GM18517 (cell line): Measurements from ENCODE around the gene AATK.

Source experiments
- ATAC-seq: cut with Tn5 transposase; IDR thresholded peaks from one replicate; pipeline ENCODE4 v1.9.1; 2021; ENCODE audit warnings: mild to moderate bottlenecking, moderate library complexity; ENCODE audit not compliant: unreplicated experiment

Gene AATK

DNA sequence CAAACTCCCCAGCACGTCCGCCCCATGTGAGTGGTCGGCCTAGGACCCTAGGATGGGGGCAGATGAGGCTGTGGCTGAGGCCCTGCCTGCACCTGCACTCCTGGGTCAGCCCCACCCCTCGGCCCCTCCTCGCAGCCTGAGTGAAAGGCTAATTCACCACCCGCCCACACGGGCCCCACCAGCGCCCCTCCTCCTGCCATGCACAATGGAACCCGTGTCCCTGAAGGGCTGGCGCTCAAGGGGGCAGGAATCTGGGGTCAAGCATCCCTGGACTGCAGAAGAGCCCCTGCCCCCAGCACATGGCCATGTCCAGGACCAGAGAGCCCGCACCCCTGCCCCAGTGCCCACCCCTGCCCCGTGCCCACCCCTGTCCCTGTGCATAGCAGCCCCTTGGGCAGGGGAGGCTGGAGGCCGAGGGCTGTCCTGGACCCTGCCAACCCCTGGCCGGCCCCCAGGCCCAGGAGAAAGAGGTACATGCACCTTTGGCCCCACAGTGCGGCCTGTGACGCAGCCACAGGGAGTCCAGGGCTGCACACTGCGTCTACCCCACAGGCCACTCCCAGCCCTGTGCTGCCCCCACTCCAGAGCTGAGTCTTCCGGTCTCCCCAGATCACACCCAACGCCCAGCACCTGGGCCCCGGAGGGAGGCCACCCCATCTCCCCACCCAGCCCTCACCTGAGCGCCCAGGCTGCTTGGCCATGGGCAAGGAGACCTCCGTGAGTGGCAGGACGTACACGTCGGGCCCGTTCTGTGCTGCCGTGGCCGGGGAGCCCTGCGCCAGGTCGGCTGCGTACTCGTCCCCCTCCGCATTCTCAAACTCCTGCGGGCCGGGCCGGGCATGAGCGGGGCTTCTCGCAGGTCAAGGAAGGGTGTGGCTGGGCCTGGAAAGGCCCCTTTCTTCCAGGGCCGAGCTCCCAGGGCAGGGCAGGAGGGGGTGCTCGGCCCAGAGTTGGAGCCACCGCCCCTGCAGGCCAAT lies 35.3 kb downstream of the AATK start:
- ATAC-seq: no peak

DNA sequence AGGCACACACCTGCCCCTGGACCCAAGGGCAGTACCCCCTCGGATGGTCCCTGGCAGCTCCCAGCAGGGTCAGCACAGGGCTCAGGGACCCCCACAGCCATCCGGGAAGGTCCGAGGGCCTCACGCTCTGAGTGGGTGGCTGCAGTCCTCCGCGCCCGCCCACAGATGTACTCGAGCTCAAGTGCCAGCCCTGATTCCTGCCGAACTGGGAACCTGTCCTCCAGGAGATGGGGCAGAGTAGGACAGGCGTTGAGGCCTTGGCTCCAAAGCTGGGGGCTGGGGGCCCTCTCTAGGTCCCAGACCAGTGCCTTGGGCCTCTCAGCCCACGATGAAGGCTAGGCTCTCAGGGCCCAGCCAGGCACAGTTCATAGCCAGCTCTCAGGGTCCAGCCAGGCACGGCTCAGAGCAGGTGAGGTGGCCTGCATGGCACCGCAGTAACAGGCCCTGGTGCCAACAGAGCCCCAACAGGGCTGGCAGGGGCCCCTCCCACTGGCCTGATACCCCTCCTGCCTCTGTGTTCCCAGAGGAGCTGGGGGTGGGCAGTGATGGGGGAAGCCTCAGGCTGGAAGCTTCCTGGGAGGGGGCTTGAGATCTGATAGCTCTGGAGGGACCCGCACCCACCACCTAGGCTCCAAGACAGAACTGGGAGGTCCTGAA lies 36.2 kb downstream of the AATK start:
- no peak for ATAC-seq

DNA sequence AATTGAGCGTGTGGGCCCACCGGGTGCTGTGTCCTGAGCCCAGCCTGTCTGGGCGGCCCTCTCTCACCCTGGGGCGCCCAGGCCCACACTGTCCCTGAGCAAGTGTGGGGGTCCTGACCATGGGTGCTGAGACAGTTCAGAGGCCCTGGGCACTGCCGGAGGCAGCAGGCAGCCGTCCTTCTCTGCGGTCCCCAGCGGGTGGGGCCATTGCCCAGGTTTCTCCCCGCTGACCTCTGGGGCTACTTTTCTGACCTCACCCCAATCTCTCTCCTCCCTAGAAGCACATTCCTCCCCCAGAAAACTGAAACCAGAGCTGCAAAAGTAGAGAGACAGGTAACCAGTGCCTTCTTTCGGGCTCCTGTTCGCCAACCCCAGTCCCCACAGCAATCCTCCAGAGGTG lies 36.7 kb downstream of the AATK start:
- ATAC-seq: no peak

DNA sequence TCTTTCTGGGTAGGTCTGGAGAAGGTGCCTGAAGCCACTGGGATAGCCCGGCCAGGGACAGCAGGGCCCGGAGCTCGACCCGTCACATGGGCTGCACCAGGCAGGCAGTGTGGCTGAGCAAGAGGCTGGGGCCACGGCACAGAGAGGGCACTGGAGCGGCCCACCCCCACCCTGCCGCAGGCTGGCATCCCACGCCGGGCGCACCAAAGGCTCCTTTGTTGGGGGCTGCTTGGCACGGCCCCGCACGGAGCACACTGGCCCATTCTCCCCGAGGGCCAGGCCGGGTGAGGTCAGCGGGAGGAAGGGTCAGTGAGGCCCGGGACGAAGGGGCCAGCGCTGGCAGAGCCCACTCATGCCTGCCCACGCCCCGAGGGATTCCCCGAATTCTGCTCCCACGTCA lies 37.2 kb downstream of the AATK start:
- ATAC-seq: no peak

DNA sequence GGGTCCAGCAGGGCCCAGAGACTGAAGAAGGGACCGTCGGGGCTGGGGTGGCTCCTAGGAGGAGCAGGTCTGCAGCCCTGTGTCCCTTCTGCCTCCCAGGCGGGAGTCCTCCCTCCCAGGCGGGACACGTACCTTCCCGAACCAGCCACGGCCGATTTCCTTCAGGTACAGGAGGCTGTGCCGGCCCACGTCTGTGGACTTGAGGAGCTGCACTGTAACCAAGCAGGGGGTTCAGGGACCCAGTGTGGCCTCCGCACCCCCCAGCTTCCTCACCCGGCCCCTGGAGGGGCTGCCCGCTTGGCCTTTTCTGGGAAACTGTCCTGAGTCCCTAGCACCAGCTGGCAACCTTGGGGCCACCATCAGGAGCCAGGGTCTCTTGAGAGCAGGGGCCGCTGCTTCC lies 37.7 kb downstream of the AATK start:
- ATAC-seq: no peak

DNA sequence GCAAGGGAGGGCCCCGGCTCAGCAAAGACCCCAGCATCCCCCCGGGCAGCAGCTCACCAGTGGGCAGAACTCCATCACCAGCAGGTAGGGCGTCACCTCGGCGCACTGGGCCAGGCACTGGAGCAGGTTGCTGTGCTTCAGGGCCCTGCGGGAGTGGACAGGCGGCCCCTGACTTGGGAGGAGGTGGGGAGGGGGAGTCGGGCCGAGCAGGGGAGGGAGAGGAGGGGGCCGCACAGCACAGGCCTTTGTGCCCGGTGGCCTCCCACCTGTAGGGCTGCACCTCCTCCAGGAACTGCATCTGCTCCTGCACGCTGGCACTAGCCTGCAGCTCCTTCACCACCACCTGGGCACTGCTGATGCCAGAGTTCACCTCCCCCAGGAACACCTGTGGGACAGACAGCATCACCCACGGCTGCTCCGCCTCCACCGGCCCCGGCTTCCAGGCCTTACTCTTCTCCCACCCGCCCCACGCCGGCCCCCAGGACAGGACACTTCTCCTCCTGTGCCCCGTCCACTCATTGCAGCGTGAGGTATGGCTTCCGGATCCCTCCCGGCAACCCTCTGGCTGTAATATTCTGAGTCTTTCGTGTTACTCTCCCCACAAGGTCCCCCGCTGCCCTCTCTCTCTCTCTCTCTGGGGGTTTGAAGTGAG lies 38.4 kb downstream of the AATK start:
- ATAC-seq: no peak

DNA sequence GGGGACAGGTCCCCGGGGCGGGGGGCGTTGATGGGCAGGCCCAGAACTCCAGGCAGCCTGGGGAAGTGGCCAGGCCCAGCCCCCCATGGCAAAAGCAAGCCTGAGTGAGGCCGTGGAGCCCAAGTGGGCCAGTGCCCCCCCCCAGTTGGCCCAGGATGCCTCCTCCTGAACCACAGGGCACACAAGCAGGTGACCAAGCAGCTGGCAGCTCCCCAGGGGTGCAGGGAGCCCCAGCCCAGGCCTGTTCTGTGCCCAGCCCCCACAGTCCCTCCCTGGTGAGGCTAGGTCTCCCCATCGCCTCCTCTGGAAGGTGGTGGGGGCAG lies 38.9 kb downstream of the AATK start:
- ATAC-seq: no peak

DNA sequence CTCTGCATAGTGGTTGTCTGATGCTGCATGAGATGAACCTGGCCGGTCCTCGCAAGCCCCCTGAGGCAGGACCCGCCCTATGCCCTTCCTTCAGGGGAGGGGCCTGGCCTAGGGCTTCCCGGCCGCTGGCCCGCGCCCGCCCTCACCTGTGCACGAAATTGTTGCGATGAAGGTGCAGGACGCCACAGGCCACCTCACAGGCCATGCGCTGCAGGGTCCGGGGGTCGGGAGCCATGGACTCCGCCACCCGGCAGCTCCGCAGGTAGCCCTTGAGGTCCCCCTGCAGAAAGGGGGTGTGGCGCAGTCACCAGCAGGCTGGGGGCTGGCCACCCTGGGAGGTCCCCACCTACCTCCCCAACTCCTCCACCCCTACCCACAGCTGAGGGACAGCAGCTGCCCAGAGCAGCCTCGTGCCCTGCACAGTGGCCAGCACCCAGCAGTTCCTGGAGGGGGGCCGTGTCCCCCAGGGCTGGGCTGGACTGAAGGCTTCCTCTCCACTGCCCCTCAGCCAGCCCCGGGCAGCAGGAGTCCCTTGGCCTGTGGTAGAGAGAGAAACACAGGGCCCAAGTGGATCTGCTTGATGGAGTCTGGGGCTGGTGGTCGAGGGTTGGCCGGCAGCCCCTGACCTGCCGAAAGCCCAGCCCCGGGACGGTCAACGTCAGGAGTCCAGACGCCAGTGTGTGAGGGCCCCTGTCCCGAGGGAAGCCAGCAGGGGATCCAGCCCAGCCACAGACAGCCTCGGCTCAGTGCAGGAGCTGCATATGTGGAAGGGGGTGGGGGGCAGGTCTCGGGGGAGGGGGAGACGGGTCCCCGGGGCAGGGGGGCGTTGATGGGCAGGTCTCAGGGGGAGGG lies 39.5 kb downstream of the AATK start:
- no peak for ATAC-seq

DNA sequence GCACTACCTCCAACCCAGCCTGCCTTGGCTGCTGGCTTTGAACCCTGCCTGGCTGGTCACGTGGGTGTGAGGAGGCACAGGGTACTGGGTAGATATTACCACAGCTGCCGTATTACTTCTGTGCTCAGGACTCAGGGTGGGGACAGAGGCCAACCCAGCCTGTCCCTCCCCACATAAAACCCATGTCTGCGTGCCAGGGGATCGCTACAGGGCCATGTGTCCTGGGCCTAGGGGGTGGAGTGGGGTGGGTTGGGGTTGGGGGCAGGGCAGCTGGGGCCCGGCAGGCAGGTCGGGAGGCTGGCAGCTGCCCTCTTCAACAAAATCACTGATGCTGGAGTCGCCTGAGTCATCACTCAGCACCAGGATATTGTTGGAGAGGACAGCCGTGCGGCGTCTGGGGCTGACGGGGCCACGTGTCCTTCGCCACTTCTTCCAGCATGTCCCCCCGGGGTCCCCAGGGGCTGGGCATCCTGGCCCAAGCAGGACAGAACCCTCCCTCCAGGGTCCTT lies 40.4 kb downstream of the AATK start:
- no peak for ATAC-seq

DNA sequence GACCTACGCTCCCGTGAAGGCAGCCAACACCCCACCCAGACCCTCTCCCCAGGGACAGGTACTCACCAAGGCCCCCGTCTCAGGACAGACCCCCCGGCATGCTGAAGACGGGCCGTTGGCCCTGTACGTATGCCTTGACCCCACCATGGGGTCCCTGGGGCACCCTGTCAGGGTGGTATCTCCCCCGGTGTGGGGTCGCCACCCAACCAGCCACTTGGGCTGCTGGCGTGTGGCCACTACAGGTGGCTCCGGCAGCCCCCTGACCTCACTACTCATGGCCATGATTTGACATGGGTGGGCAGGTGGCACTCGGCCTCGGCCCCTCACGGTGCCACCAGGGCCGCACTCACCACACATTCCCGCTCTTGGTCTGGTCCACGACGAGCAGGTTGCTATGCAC lies 41.6 kb downstream of the AATK start:
- ATAC-seq: no peak

DNA sequence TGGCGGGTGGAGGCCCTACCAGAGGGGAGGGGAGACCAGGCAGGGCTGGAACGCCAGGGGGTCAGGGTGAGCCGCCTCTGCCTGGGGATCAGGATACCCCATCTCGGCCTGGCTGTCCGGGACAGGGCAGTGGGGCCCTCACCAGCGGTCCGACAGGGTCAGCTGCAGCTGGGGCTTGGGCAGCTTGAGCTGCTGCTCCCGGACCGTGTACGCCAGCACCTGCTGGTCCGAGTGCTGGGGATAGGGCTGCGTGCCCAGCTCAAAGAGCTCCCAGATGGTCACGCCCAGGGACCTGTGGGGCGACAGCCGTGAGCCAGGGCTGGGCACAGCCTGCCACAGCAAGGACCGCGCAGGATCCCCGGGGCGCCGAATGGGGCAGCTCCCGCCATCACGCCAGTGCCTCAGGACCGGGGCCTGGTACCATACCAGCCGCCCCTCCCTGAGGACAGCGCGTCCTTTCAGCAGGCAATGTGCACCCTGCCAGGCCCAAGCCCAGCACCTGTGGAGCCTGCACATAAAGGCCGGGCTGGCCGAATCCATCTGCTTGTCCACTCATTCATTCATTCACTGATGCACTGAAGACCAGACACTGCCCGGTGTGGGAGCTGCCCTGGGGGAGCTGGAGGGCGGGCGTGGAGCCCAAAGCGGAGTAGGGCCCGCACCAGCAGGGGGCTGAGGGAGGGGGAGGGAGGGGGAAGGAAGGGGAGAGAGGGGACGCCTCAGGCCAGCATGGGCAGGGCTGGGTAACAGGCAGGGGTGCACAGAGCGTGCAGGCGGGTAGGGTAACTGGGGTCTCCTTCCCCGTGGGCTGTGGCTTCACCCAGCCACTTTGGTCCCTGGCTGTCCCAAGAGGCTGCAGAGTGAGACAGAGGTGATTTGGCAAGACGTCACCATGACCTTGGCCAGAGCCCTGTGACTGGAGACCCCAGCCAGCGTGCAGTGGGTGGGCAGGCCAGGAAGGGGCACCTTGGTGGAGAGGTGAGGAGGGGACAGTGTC lies 42.7 kb downstream of the AATK start:
- no peak for ATAC-seq

DNA sequence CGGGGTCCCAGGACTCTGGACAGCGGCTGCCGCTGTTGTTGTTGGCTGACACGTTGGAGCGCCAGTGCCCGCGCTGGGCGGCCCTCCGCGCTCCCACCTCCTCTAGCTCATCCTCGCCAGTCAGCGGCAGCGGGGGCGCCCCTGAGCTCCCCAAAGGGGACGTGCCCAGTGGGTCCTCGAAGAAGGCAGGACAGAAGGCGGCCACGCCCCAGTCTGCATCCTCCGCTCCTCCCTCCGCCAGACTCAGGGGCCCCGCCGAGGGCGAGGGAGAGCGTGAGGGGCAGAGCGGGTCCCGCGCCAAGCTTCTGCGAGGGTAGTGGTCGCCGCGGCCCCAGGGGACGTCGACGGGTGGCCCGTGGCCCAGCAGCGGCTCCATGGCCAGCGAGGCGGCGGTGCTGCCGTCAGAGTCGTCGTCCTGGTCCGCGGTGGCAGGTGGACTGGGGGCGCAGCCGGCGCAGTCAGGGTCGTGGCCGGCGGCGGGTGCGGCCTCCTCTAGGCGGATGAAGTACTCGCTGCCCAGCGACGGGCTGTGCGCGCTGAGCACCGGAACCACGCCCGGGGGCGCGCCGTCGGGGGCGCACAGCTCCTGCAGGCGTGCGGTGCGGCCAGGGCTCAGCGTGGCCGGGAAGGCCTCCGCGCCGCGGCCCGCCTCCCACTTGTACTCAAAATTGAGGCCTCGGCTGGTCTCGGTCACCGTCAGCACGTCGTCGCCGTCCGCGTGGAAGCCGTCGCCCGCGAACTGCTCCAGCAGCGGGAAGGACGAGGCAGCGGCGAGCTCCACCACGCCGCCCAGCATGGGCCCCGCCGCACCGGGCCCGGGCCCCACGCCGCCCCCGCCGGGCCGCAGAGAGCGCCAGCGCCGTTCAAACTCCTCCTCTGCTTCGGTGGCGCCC lies 43.9 kb downstream of the AATK start:
- ATAC-seq: no peak

DNA sequence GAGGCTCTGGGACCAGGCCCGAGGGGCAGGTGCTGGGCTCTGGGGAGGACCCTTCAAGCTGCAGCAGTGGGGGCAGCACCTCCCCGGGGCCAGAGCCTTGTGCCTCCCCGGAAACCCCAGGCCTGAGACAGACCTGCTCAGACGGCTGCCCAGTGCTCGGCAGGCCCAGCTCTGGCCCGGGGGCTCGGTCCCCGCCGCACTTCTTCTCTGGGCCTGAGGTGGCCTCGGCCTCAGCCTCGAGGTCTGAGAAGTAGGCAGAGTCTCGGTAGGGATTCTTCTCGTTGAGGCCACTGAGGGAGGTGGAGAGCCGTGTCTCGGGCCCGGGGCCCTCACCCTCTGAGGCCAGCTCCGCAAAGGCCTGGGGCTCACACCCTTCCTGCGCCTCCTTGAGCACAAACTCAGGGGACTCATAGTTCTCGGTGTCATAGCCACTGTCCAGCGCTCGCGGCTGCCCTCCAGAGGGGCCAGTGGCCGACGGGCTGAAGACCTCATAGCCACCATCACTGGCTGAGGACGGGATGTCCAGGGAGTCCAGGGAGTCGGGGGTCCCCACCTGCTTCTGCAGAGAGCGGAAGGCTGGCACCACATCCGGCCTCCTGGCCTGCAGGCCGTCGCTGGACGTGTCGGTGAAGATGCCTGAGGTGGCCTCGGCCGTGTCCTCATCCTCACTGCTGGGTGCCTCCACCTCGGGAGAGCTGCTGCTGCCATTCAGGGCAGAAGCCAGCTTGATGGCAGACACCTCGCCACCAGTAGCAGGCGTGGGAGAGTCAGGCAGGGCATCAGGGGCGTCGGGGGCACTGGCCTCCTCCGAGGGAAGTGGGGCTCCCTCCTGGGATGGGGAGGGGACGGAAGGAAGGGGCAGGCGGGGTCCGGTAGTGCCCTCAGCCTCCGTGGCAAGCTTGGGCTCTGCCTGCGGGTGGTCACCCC lies 45.1 kb downstream of the AATK start:
- ATAC-seq: no peak

DNA sequence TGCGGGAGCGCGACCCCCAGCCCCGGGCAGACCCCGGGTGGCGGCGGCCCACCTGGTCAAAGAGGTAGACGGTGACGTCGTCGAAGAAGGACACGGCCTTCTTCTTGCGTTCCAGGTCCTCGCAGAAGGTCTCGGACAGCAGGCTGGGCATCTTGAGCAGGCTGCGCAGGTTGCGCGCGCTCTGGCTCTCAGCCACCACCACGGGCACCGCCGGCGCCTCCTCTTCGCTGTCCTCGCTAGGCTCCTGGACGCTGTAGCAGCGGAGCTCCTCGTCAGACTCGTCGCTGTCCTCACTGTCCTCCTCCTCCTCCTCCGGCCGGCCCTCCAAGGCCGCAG lies 45.9 kb downstream of the AATK start:
- ATAC-seq: no peak

DNA sequence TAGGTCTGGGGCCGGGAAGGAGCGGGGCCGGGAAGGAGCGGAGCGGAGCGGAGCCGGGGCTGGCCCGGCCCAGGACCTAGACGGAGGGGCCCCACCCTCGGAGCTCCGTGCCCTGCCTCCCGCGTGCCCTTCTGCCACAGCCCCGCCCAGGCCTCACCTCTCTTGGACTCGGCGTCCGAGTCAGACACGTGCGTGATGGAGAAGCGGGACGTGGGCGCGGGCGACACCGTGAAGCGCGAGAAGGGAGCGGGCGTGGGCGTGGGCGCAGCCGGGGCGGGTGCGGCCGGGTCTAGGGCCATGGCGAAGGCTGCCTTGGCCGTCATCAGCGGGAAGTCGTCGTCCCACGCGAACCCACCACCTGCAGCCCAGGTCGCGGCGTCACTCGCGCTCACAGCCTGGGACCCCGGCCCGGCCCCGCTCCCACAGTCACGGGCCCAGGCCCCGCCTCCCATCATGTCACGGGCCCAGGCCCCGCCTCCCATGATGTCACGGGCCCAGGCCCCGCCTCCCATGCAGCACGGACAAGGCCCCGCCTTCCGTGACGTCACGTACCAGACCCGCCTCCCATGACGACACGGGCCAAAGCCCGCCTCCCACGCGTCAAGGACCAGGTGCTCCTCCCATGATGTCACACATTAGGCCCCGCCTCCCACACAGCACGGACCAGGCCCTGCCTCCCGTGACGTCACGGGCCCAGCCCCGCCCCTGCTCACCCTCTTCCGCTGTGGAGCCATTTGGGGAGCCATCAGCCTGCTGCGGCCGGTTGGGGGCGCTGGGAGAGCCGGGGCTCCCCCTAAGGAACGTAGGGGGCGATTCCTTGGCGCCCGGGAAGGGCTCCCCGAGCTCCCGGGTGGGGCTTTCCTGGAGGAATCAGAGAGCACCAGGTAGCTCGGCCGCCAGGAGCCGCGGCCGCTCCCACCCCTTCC lies 46.5 kb downstream of the AATK start:
- ATAC-seq: no peak
